GM23338 (cell line): ENCODE results near the gene ATP6V1F. TPM values are rescaled to one million over a fixed set of nuclear protein-coding genes. Genes with fewer than 3 reads are reported as not detected.

Experiments used
- ETS1 ChIP-seq: IDR thresholded peaks from 2 replicates; pipeline ENCODE4 v1.6.1; 2016; ENCODE audit warnings: antibody characterized with exemption
- EZH2 ChIP-seq: fragments of 200-600 bp; sonication (generic); IDR thresholded peaks from one replicate; pipeline ENCODE4 v1.8.0; 2017; ENCODE audit warnings: antibody characterized with exemption, mild to moderate bottlenecking, low read depth; ENCODE audit not compliant: unreplicated experiment
- EZH2phosphoT487 ChIP-seq: fragments of 200-600 bp; sonication (generic); IDR thresholded peaks from one replicate; pipeline ENCODE4 v1.8.1; 2018; ENCODE audit warnings: antibody characterized with exemption; ENCODE audit not compliant: unreplicated experiment
- JUNB ChIP-seq: IDR thresholded peaks from one replicate; pipeline ENCODE4 v1.6.1; 2016; ENCODE audit warnings: antibody characterized with exemption; ENCODE audit not compliant: unreplicated experiment
- REST ChIP-seq: IDR thresholded peaks from one replicate; pipeline ENCODE4 v1.6.1; 2018; ENCODE audit warnings: antibody characterized with exemption; ENCODE audit not compliant: unreplicated experiment
- polyA plus RNA-seq: library from polyadenylated mRNA; unstranded; fragments of >200 nt; fragmentation: Nextera tagmentation; extraction: Ambion mirVana; gene quantifications from 2 replicates; pipeline ENCODE4 v1.2.1, GENCODE V29; 2016
- total RNA-seq: library from RNA; depleted of rRNA; stranded (reverse); fragments of >200 nt; shearing (Covaris generic); gene quantifications from 2 replicates; pipeline ENCODE4 v1.2.3, GENCODE V29; 2014; rRNA removed

ATP6V1F gene
- total and polyA plus RNA-seq, 2 experiments from 2014 or later: 66.5 to 271 TPM

- TF ChIP-seq REST: no peak
- no peak for TF ChIP-seq ETS1
- TF ChIP-seq EZH2: peak; percentile 93
- TF ChIP-seq JUNB: no peak
- peak; percentile 79 for TF ChIP-seq EZH2phosphoT487
Measured at GRCh38 chr7:128915271-128915819, 52.7 kb downstream of the ATP6V1F start (continued).

Other genes starting within 250 kb of the ATP6V1F start
- 0.12 TPM in 1 of 2 replicates, not detected in the other for gene GARIN1A, start 190.6 kb upstream of the ATP6V1F start, total RNA-seq
- gene GARIN1A, start 190.6 kb upstream of the ATP6V1F start, polyA plus RNA-seq: 0.10 TPM in 1 of 2 replicates, not detected in the other
- gene CALU, start 123.5 kb upstream of the ATP6V1F start, total RNA-seq: 179 and 180 TPM in 2 replicates
- 113 and 136 TPM in 2 replicates for gene CALU, start 123.5 kb upstream of the ATP6V1F start, polyA plus RNA-seq
- not detected in 2 replicates for gene OPN1SW, start 87.1 kb upstream of the ATP6V1F start, total RNA-seq
- gene OPN1SW, start 87.1 kb upstream of the ATP6V1F start, polyA plus RNA-seq: 0.50 and 0.80 TPM in 2 replicates
- 39.9 and 55.7 TPM in 2 replicates for gene CCDC136, start 70.9 kb upstream of the ATP6V1F start, total RNA-seq
- gene CCDC136, start 70.9 kb upstream of the ATP6V1F start, polyA plus RNA-seq: 26.0 and 27.1 TPM in 2 replicates
- 9.4 and 11.8 TPM in 2 replicates for gene FLNC, start 32.5 kb upstream of the ATP6V1F start, total RNA-seq
- 0.64 and 0.65 TPM in 2 replicates for gene FLNC, start 32.5 kb upstream of the ATP6V1F start, polyA plus RNA-seq
- 0.76 and 1.3 TPM in 2 replicates for gene KCP, start 47.9 kb downstream of the ATP6V1F start, total RNA-seq
- 0.99 and 1.1 TPM in 2 replicates for gene KCP, start 47.9 kb downstream of the ATP6V1F start, polyA plus RNA-seq
- gene IRF5, start 75.1 kb downstream of the ATP6V1F start, total RNA-seq: 1.1 and 3.7 TPM in 2 replicates
- 0.37 and 1.9 TPM in 2 replicates for gene IRF5, start 75.1 kb downstream of the ATP6V1F start, polyA plus RNA-seq
- 127 TPM in 2 replicates for gene TNPO3, start 192.3 kb downstream of the ATP6V1F start, total RNA-seq
- 29.2 and 38.2 TPM in 2 replicates for gene TNPO3, start 192.3 kb downstream of the ATP6V1F start, polyA plus RNA-seq